Medulla oblongata (tissue), 1 donor: ENCODE measurements around the gene SH2B3.
A peak's percentile ranks its signal among the peaks of the same experiment; 100 is the strongest.

Experiments used
- DNase-seq: peaks from one replicate; pipeline ENCODE4 v3.0.0-alpha.2; 2015; ENCODE audit errors: extremely low spot score

SH2B3 gene

GRCh38 chr12:111427417-111428074 lies 21.8 kb downstream of the SH2B3 start:
- no peak for DNase-seq

GRCh38 chr12:111428081-111428727 lies 22.5 kb downstream of the SH2B3 start:
- no peak for DNase-seq

- DNase-seq: peak; percentile 61
Observed at GRCh38 chr12:111428728-111429175, 23.0 kb downstream of the SH2B3 start.

- DNase-seq: no peak
Observed at GRCh38 chr12:111429828-111430432, 24.2 kb downstream of the SH2B3 start.

GRCh38 chr12:111430433-111431353 lies 25.0 kb downstream of the SH2B3 start:
- no peak for DNase-seq

GRCh38 chr12:111431772-111432171 lies 26.0 kb downstream of the SH2B3 start:
- no peak for DNase-seq

- no peak for DNase-seq
Observed at GRCh38 chr12:111434049-111434448, 28.3 kb downstream of the SH2B3 start.

GRCh38 chr12:111434680-111435338 lies 29.1 kb downstream of the SH2B3 start:
- DNase-seq: no peak

- DNase-seq: no peak
Observed at GRCh38 chr12:111435661-111436201, 30.0 kb downstream of the SH2B3 start.

- DNase-seq: no peak
Observed at GRCh38 chr12:111436266-111436665, 30.5 kb downstream of the SH2B3 start.

- DNase-seq: no peak
Observed at GRCh38 chr12:111436811-111437210, 31.1 kb downstream of the SH2B3 start.

- peak; percentile 65 for DNase-seq
Observed at GRCh38 chr12:111437816-111438454, 32.2 kb downstream of the SH2B3 start.

- no peak for DNase-seq
Observed at GRCh38 chr12:111438481-111438880, 32.8 kb downstream of the SH2B3 start.

GRCh38 chr12:111439657-111440151 lies 34.0 kb downstream of the SH2B3 start:
- no peak for DNase-seq

GRCh38 chr12:111440152-111440551 lies 34.4 kb downstream of the SH2B3 start:
- DNase-seq: no peak

- no peak for DNase-seq
Observed at GRCh38 chr12:111440631-111441030, 34.9 kb downstream of the SH2B3 start.

- DNase-seq: no peak
Observed at GRCh38 chr12:111441107-111441928, 35.6 kb downstream of the SH2B3 start.

GRCh38 chr12:111442301-111443045 lies 36.8 kb downstream of the SH2B3 start:
- no peak for DNase-seq

GRCh38 chr12:111443086-111443485 lies 37.4 kb downstream of the SH2B3 start:
- no peak for DNase-seq
